HG03439 (cell line): ENCODE data around the gene PHB1.
"Not testable (repeated sequence)": the region's sequence is repeated elsewhere in the genome, so short reads cannot be mapped to it uniquely, and the experiment has no call there.

Source experiments
- ATAC-seq: cut with Tn5 transposase; IDR thresholded peaks from one replicate; pipeline ENCODE4 v1.9.1; 2021; ENCODE audit warnings: mild to moderate bottlenecking, moderate library complexity; ENCODE audit not compliant: unreplicated experiment

Gene PHB1

DNA sequence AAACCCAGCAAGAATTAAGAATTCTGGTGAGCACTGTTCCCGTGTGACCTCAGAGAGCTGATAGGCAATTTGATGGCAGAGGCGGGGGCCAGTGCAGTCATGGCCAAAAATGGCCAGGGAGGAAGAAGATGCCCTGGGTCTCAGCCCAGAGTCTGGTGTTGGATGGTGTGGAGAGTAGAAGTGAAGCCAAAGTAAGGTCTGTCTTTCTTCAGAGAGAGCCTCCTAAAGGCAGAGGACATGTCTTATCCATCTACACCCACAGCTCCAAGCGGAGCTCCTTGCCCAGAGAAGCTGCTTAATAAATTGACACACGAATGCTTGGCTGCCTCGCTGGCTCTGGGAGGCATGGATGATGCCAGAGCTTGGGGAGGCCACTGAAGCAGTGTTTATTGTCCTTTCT is 32.9 kb downstream of the PHB1 start:
- no peak for ATAC-seq

DNA sequence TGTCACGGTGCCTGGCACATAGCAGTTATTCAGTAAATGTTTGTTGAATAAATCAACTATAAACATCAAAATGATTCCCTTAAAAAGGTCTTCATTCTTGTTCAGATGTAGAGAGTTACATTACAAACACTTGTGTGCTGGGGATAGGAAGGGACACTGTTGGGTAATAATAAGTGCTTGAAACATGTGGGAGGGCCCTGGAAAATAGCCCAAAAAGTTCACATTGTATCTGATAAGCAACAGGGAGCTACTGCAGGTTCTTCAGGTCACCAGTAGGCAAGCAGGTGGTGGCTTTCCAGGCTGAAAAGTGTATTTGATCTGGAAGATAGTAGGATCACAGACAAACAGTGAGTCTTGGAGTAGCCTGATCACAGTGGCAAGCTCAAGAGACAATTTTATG is 33.6 kb downstream of the PHB1 start:
- ATAC-seq, result no peak

DNA sequence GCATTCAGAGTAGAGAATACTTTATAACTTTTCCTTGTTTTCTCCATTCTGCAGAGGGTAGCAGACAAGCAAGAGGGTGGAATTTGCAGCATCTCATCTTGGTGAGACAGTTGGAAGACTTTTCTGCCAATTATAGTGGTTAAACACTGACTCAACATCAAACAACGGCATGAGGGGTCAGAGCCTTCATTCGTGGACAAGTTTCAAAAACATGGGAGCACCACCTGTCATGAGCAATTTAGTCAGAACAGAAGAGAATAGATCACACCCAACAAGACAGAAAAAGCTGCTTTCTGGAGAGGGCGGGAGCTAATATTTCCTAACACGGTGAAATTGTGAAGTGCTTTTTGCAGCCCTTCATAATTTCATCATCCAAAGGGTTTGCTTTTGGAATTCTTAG is 34.8 kb downstream of the PHB1 start:
- no peak for ATAC-seq

DNA sequence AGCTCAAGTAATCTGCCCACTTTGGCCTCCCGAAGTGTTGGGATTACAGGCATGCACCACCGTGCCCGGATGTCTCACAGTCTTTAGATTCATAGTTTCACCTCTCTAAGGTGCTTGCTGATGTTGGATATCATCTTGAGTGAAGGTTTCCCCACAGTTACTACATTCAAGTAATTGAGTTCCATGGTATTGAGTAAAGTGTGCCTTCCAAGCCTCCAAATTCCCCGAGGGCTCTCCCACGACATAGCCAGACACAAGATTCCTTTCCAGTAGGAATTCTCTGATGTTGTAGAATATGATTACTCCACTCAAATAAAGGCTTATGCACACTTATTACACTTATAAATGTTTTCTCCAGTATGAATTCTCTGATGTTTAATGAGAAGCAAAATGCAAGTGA is 36.4 kb downstream of the PHB1 start:
- ATAC-seq, result no peak

DNA sequence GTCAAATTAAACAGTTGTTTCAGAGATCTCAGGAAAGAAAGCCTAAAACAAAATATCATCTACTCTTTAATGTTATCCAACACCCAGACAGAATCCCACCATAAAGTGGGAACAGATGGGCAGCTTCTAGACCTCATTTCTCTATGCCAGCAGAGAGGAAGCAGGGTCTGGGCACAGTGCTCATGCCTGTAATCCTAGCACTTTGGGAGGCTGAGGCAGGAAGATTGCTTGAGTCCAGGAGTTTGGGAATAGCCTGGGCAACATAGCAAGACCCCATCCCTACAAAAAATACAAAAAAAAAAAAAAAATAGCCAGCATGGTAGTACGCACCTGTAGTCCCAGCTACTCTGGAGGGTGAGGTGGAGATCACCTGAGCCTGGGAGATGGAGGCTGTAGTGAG is 39.1 kb downstream of the PHB1 start:
- ATAC-seq, result no peak

DNA sequence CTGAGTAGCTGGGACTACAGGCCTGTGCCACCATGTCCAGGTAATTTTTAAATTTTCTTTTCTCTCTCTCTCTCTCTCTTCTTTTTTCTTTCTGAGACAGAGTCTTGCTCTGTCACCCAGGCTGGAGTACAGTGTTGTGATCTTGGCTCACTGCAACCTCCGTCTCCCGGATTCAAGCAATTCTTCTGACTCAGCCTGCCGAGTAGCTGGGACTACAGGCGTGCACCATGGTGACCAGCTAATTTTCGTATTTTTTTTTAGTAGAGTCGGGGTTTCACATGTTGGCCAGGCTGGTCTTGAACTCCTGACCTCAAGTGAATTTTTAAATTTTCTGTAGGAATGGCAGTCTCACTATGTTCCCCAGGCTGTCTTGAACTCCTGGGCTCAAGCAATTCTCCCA is 41.6 kb downstream of the PHB1 start:
- ATAC-seq, result no peak

DNA sequence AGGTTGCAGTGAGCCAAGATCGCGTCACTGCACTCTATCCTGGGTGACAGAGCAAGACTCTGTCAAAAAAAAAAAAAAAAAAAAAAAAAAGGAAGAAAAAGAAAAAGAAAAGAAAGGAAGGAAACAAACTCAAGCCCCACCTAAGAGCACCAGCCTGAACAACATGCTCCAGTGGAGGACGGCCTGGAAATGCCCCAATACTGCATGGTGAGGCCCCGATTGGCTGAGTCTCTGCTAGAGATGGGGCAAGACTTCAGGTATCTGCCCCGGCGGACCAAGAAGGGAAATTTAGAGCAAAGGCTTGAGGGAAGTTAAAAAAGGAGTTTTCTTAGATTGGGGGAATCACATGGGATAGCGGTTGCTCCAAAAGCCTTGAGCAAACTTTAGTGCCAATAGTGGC is 42.3 kb downstream of the PHB1 start:
- ATAC-seq, result no peak

DNA sequence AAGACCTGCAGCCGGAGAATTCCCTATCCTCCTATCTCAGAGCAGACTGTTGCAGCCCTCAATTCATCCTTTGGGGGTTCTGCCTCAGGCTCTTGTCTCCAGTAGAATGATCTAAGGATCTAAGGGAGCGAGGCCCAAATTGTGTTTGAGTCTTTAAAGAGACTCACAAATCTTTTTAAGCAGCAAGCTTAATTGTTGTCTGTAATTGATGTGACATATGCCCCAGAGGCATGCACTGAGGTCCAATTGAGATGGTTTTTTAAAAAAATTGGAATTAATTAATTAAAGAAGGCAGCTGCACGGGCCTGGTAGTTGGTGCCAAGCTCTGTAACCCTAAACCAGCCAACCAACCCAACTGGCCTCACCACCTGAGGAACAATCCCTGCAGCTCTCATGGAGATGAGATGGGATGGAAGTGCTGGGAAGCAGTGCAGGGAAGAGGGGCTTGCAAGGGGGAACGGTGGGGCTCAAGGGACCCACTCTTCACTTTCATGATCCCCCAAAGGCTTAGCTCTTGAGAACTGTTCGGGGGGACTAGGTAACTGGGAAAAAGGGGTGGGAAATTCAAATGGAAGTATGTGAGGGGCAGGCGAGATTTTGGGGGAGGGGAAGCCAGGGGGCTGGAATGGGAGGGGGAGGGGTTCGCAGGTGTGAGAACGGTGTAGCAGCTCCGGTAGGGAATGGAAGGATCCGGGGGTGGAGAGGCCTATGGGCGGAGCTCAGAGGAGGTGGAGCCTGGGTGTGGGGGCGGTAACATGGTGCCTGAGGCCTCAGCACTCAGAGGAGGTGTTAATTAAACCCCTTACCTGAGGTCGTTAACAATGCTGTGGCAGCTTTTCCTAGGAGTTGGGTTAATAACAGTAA is 43.5 kb downstream of the PHB1 start:
- no peak for ATAC-seq

DNA sequence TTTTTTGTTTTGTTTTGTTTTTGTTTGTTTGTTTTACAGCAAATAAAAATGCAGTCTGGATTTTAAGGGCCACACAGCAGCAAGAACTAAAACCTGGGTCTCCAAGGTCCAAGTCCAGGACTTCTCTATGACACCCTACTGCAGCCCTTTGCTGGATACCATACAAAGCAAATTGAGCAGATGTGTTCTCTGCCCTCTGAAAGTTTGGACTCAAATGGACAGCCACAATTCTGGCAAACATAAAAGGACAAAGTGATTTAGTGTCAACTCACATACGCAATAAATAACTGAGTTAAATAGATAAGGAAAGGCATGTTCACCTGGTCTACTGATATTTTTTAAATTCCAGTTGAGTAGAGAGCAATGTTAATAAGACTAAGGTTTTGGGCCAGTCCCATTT is 44.9 kb downstream of the PHB1 start:
- ATAC-seq, result no peak

DNA sequence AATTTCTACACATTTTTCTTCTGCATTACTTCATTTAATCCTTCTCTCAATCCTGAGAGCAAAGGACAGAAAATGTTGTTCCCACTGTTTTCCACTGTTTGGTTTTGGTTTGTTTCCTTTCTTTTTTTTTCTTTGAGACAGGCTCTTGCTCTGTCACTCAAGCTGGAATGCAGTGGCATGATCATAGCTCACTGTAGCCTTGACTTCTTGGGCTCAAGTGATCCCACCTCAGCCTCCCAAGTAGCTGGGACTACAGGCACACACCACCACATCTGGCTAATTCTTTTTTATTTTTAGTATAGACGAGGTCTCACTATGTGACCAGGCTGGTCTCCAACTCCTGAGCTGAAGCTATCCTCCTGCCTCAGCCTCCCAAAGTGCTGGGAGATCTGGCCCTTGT is 45.6 kb downstream of the PHB1 start:
- ATAC-seq, result no peak

DNA sequence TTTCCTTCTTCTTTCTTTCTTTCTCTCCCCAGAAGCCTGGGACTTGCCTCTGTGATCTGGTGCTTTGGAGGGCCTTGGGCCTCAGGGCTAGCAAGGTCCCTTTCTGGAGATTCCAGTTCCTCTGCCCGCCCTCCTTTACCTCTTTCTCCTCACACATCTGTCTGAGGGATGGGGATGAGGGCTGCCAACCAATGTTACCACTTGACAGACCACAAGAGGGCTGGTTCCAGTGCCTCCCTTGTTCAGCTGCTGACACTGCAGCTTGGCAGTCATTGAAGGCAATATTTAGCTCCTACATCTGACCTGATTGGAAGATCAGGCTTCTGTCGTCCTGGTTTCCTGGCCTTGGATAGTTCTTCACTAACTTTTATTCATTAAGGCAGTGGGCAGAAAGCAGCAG is 49.0 kb downstream of the PHB1 start:
- no peak for ATAC-seq

DNA sequence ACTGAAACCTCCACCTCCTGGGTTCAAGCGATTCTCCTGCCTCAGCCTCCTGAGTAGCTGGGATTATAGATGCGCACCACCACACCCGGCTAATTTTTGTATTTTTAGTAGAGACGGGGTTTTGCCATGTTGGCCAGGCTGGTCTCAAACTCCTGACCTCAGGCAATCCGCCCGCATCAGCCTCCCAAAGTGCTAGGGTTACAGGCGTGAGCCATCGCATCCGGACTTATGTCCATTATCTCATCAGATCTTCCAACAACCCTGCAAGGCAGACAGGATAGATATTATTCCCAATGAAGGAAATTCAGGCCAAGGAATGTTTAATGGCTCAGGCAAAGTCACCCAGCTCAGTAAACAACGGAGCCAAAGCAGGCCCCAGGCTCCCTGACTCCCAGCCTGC is 49.6 kb downstream of the PHB1 start:
- ATAC-seq, result not testable (repeated sequence)

DNA sequence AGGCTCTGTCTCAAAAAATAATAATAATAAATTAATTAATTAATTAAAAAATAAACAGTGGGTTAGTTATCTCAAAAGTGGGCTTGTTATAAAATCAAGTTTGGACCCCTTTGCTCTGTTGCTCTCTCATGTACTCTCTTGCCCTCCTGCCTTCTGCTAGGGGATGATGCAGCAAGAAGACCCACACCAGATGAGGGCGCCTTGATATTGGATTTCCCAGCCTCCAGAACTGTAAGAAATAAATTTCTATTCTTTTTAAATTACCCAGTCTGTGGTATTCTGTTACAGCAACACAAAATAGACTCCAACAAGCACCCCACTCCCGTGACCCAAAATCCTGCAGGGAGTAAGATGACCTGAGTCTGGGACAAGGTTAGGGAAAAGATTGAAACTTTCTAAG is 50.6 kb downstream of the PHB1 start:
- ATAC-seq, result no peak

DNA sequence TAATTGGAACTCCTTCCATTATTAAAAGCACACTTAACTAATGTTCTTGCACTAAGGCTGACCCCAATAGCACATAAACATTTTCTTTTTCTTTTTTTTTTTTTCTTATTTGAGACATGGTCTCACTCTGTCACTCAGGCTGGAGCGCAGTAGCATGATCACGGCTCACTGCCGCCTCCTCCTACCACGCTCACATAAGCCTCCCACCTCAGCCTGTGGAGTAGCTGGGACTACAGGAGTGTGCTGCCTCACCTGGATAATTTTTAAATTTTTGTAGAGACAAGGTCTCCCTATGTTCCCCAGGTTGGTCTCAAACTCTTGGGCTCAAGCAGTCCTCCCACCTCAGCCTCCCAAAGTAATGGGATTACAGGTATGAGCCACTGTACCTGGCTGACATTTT is 51.4 kb downstream of the PHB1 start:
- ATAC-seq, result no peak

DNA sequence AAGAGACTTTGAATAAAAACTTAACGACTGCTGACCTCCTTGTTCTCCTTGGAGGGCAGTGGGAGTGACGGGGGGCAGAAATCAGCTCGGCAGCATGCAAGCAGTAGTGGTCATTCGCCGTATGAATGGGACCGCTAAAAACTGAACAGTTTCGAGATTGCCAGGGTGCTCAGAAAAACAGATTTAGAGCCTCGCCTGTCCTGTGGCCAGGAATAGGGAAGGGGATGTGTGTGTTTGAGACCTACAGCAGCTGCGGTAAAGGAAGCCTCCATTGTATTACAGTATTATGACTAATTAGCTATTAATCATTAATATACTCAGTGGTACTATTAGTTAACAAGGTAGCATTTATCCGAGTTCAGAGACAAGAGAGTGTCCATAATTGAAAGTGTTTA is 52.0 kb downstream of the PHB1 start:
- ATAC-seq, result no peak

DNA sequence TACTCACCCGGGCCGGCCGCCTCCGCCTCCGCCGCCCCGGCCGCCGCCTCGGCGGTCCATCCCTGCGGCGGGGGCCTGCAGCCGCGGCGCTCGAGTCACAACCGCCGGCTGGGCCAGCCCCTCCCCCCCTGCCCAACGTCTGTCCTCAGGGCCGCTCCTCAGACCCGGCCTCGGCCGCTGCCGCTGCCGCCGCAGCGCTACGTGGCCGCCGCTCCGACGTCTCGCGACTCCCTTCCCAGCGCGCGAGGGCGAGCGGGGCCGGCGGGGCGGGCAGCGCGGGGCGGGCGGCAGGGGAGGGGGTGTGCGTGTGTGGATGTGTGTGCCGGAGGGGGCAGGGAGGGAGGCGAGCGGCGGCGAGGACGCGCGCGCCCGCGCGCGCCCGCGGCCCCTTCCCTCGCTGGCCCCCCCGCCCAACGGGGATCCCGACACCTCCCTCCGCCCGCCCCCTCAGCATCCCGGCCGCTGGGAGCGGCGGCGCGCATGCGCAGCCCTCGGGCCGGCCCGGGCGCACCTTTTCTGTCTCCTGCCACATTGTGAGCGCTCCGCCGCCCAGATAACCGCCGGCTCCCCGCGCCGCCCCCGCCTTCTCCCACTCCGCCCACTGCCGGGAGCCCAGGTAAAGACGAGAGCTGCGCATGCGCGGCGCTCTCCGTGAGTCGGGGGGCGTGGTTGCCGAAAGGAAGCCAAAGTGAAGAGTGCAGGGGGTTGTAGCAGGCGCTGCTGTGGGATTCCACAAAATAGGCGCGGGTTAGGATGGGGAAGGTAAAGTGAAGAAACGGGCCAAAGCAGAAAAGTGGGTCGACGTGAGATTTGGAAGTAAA is 52.6 kb downstream of the PHB1 start, which contains the start of gene ZNF652:
ZNF652 (minus strand) TSS at position 349 of the 821 bp plus-strand sequence. CDS start 44,525 bp downstream, outside the sequence.
- ATAC-seq, result peak; percentile 56

DNA sequence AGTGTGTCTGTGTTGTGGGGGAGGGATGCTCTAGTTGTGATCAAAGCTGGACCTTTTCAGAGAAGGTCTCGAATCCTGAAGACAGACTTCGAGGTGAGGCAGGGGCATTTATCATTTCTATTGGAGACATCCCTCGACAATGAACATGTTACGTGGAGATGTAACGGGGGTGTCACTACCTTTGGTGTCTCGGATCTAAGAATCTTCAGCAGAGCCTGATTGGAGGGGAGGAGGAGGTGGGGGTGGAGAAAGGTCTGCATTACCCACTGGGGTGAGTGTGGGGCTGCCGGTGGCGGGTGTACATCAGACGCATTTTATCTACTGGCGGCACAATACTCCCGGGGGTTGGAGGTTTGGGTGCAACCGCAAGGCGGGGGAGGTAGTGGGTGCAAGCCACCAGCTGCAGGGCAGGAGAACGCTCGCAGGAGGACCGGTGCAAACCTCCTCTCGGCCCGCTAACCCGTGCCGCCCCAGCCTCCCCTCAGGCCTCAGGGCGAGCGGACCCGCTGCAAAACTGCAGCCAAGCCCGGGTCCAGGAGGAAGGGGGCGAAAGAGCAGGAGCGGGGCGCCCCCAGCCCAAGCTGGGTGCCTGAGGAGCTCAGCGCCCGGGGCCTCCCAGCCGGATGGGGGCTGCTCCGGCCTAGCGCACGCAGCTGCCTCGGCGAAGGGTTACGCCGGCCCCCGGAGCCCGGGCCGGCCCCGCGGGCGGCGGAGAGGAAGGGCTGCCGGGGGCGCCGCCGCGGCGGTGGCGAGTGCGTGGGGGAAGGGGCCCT is 53.4 kb downstream of the PHB1 start:
- ATAC-seq, result peak; percentile 29

DNA sequence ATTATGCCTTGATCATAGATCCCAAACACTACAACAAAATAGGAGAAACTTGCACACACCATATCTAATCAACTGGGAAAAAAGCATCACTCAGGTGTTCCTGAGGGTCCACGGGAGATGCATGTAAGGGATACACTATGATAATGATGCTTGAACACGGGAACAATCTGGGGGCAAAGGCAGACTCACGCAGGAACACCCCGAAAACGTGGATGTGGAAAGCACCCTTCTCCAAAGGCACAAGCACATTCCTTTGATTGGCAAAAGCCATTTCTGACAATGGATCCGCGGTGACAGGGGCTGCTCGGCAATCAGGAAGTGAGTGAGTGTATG is 53.9 kb downstream of the PHB1 start:
- ATAC-seq, result peak; percentile 10

DNA sequence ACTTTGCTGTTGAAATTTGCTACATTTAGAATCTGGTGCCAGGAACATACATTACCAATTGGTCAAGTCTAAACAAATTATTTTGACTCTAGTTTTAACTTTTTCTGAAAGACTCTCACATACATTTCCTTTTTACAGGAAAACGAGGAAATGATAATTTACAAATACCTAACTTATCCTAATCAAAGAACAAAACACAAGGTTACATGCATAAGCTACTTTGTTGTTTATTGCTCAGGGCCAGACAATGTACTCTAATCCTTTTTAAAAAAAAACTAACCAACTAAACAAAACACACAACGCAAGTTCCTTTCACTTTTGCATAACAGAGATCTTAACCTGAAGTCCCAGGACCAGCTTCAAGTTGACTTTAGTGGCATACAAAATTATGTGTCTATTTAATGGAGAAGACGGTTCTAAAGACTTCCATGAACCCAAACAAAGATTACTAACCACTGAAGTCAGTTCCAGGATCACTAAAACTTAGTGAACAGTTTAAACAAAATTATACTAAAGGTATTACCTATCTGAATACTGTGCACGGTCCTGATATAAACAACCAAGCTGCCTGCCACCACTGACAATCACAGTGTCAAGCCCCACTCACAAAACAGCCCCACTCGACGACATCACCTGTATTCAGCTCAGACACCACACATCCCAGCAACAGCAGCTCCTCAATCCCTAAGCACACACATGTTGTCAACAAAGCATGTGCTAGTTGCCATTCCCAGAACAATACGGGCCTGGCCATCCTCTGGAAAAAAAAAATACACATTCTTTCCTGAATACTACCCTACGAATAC is 54.5 kb downstream of the PHB1 start:
- no peak for ATAC-seq

DNA sequence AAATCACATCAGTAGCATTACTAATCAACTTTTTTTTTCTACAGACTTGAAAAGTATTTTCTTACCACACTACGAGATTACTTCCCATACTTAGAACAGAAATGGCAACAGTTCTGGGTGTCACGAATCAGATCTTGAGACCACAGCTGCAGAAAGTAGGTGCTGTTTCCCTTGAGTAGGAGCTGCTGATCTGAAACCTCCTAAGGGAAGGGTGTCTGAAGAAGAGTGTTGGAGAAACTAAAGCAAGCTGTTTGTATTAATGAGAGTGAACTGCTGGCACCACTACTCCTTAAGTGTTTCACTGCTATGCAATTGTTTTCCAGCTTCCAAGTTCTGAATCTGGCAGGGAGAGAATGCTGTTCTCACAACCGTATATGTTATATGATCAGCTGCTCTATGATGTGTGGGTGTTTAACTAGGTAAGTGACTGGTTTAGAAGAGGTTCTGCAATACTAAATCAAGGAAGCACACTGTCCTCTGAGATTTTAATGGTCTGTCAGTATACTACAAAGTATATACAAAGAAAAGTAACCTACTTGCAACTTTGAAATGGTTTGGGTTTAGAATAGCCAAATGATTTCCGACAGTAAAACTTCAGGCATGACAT is 55.9 kb downstream of the PHB1 start:
- no peak for ATAC-seq
